Panc1 (cell line): ENCODE data around the gene CYP26B1. TPM values are rescaled to one million over a fixed set of nuclear protein-coding genes. Genes with fewer than 3 reads are reported as not detected.

ENCODE experiments used
- ATAC-seq: fragments of 200-7000 bp; cut with Tn5 transposase; 2 replicates; pipeline ENCODE4 v1.9.1; 2020; ENCODE audit warnings: mild to moderate bottlenecking, moderate library complexity
- BruUV-seq: library from RNA; stranded (reverse); fragments of 400-500 nt; replicated peaks from 2 replicates; lab custom pipeline; 2021; lab: Mats Ljungman, UMichigan
- CTCF ChIA-PET: fragments of 300-600 bp; sonication (Branson Sonifier 250); formaldehyde crosslinking; loops from one replicate; lab custom pipeline; 2022; ENCODE audit warnings: antibody characterized with exemption; lab: Charles Lee
- POLR2A ChIA-PET: fragments of 300-600 bp; sonication (Branson Sonifier 250); formaldehyde crosslinking; loops from one replicate; lab custom pipeline; 2022; ENCODE audit warnings: antibody characterized with exemption; lab: Charles Lee
- DNase-seq: peaks from one replicate; pipeline ENCODE4 v3.0.0-alpha.2; 2010; ENCODE audit warnings: low read depth, low spot score
- H3K27ac ChIP-seq: 2 replicates; pipeline ENCODE4 v1.5.1; 2011; ENCODE audit warnings: mild to moderate bottlenecking, low read length, inconsistent platforms
- H3K27me3 ChIP-seq: fragments of 200-500 bp; sonication (Bioruptor generic); 2 replicates; pipeline ENCODE4 v1.6.0; 2014; ENCODE audit warnings: low read length, inconsistent platforms; ENCODE audit not compliant: control insufficient read depth, insufficient read depth
- H3K36me3 ChIP-seq: fragments of 200-500 bp; sonication (Bioruptor generic); 2 replicates; pipeline ENCODE4 v1.5.1; 2014; ENCODE audit warnings: inconsistent platforms, mild to moderate bottlenecking, low read length, moderate library complexity; ENCODE audit not compliant: control insufficient read depth, insufficient read depth
- H3K4me1 ChIP-seq: 2 replicates; pipeline ENCODE4 v1.5.1; 2011; ENCODE audit warnings: inconsistent platforms, mild to moderate bottlenecking, low read length, moderate library complexity; ENCODE audit not compliant: control insufficient read depth, insufficient read depth
- H3K4me3 ChIP-seq, 2 experiments: 2 replicates each; pipeline ENCODE4 v1.5.1; 2011 to 2012; ENCODE audit warnings: low read depth in 2 of 2, low read length in 2 of 2, mild to moderate bottlenecking in 2 of 2, inconsistent platforms in 1 of 2, moderate library complexity in 1 of 2
- H3K9me3 ChIP-seq: fragments of 200-500 bp; sonication (Bioruptor generic); 2 replicates; pipeline ENCODE4 v1.5.1; 2014; ENCODE audit warnings: low read depth, mild to moderate bottlenecking, inconsistent platforms, low read length, moderate library complexity; ENCODE audit not compliant: control insufficient read depth, insufficient read depth
- POLR2AphosphoS5 ChIP-seq: IDR thresholded peaks from 2 replicates; pipeline ENCODE4 v1.6.1; 2012; ENCODE audit warnings: mild to moderate bottlenecking, low read depth, low read length, moderate library complexity
- SIN3A ChIP-seq: IDR thresholded peaks from 2 replicates; pipeline ENCODE4 v1.6.1; 2012; ENCODE audit warnings: low read depth, mild to moderate bottlenecking, low read length, moderate library complexity, borderline replicate concordance; ENCODE audit not compliant: insufficient read depth
- TCF7L2 ChIP-seq: IDR thresholded peaks from 2 replicates; pipeline ENCODE4 v1.6.1; 2011; ENCODE audit warnings: mild to moderate bottlenecking, low read depth, low read length, inconsistent platforms
- in situ Hi-C: cut with HindIII; loops from 2 replicates; pipeline ENCODE4 v1.10.0; 2016; ENCODE audit warnings: low sequenced_read_pairs, low pct_unique_long_range_greater_than_20kb
- intact Hi-C: fragments of 100-400 bp; cut with micrococcal nuclease; formaldehyde crosslinking; loops from one replicate; pipeline ENCODE4 v1.10.0; 2022; ENCODE audit not compliant: unreplicated experiment
- total RNA-seq: library from RNA; stranded (reverse); gene quantifications from one replicate; pipeline ENCODE4 v1.2.1, GENCODE V29; 2021; ENCODE audit not compliant: unreplicated experiment
- TF ChIP-seq, protein P1 (sequence below): fragments of 450-650 bp; IDR thresholded peaks from 2 replicates; pipeline ENCODE4 v1.5.1; 2017; ENCODE audit warnings: mild to moderate bottlenecking
- TF ChIP-seq, protein P2 (sequence below), 2 experiments: IDR thresholded peaks; 2 replicates each; pipeline ENCODE4 v1.6.1; 2011 to 2012; ENCODE audit warnings: low read depth in 2 of 2, control low read depth in 1 of 2, low read length in 1 of 2, mild to moderate bottlenecking in 1 of 2, moderate library complexity in 1 of 2; ENCODE audit not compliant: insufficient read depth in 1 of 2

CYP26B1 gene
- total RNA-seq, 1 experiment from 2014 or later = 12.3 TPM

DNA sequence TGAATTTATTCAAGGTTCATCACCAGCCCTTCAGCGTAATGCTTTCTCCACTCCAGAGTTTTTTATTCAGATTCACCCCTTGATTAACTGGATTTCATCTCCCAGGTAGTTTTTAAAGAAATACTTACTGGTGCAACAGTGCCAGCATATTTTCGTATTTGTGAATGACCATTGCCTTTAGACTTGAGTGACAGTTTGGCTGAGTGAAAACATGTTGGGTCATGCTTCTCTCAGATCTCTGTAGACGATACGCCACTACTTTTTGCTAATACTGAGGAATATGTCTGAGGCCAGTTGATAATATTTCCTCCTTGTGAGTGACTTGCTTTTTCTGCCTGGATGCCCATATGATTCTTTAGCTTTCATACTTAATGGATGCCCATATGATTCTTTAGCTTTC lies 51.5 kb downstream of the CYP26B1 start:
- intact Hi-C loops = no loop called here
- CTCF ChIA-PET = no interaction called here
- in situ Hi-C loops = no loop called here
- H3K4me3 ChIP-seq = no peak overlapping the region
- no peaks in the 10 kb centered on the region for H3K36me3 ChIP-seq
- TF ChIP-seq TCF7L2 = no peak
- TF ChIP-seq, protein P1, sequence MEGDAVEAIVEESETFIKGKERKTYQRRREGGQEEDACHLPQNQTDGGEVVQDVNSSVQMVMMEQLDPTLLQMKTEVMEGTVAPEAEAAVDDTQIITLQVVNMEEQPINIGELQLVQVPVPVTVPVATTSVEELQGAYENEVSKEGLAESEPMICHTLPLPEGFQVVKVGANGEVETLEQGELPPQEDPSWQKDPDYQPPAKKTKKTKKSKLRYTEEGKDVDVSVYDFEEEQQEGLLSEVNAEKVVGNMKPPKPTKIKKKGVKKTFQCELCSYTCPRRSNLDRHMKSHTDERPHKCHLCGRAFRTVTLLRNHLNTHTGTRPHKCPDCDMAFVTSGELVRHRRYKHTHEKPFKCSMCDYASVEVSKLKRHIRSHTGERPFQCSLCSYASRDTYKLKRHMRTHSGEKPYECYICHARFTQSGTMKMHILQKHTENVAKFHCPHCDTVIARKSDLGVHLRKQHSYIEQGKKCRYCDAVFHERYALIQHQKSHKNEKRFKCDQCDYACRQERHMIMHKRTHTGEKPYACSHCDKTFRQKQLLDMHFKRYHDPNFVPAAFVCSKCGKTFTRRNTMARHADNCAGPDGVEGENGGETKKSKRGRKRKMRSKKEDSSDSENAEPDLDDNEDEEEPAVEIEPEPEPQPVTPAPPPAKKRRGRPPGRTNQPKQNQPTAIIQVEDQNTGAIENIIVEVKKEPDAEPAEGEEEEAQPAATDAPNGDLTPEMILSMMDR = no peak
- TF ChIP-seq POLR2AphosphoS5 = no peak
- TF ChIP-seq, protein P2, sequence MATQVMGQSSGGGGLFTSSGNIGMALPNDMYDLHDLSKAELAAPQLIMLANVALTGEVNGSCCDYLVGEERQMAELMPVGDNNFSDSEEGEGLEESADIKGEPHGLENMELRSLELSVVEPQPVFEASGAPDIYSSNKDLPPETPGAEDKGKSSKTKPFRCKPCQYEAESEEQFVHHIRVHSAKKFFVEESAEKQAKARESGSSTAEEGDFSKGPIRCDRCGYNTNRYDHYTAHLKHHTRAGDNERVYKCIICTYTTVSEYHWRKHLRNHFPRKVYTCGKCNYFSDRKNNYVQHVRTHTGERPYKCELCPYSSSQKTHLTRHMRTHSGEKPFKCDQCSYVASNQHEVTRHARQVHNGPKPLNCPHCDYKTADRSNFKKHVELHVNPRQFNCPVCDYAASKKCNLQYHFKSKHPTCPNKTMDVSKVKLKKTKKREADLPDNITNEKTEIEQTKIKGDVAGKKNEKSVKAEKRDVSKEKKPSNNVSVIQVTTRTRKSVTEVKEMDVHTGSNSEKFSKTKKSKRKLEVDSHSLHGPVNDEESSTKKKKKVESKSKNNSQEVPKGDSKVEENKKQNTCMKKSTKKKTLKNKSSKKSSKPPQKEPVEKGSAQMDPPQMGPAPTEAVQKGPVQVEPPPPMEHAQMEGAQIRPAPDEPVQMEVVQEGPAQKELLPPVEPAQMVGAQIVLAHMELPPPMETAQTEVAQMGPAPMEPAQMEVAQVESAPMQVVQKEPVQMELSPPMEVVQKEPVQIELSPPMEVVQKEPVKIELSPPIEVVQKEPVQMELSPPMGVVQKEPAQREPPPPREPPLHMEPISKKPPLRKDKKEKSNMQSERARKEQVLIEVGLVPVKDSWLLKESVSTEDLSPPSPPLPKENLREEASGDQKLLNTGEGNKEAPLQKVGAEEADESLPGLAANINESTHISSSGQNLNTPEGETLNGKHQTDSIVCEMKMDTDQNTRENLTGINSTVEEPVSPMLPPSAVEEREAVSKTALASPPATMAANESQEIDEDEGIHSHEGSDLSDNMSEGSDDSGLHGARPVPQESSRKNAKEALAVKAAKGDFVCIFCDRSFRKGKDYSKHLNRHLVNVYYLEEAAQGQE (IDR thresholded peaks at IDR 0.05; ENCODE audit: insufficient read depth in 1 of 2, low read depth in 2 of 2, low read length in 1 of 2) = no peak
- no peak for TF ChIP-seq SIN3A
- no peaks in the 10 kb centered on the region for H3K9me3 ChIP-seq
- H3K27ac ChIP-seq = no peak overlapping the region
- H3K4me1 ChIP-seq = no peaks in the 10 kb centered on the region
- POLR2A ChIA-PET = no interaction called here
- H3K27me3 ChIP-seq = peaks cover 17% of the 10 kb centered on the region; the same call in 1 of the 2 replicates
- no peak for ATAC-seq
- no peak for DNase-seq
- BruUV-seq = no TSS peak

DNA sequence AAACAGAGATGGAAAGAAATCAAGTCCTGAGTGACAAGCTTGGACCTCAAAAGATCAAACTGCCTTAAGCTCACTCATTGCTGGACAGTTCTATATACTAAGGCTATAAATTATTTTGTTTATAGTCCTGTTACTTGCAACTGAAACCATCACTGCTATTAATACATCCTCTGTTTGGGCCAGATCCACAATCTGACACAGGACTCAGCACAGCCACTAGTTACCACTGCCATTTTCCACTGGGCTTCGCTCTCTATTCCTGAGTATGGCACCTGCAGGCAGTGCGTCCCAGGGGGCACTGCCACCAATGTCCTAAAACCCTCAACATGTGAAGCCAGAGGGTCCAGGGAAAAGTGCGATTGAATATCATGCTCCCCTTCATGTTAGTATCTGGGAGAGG lies 52.3 kb downstream of the CYP26B1 start:
- in situ Hi-C loops = no loop called here
- no peak overlapping the region for H3K27ac ChIP-seq
- H3K36me3 ChIP-seq = no peaks in the 10 kb centered on the region
- no peak for DNase-seq
- POLR2A ChIA-PET = no interaction called here
- intact Hi-C loops = no loop called here
- no peaks in the 10 kb centered on the region for H3K4me1 ChIP-seq
- no peak overlapping the region for H3K4me3 ChIP-seq
- H3K27me3 ChIP-seq = peaks cover 14% of the 10 kb centered on the region; the same call in 1 of the 2 replicates
- BruUV-seq = no TSS peak
- CTCF ChIA-PET = no interaction called here
- TF ChIP-seq, protein P1 = no peak
- no peak for TF ChIP-seq TCF7L2
- TF ChIP-seq POLR2AphosphoS5 = no peak
- no peak for TF ChIP-seq SIN3A
- TF ChIP-seq, protein P2 (IDR thresholded peaks at IDR 0.05; ENCODE audit: insufficient read depth in 1 of 2, low read depth in 2 of 2, low read length in 1 of 2) = no peak
- no peak for ATAC-seq
- no peaks in the 10 kb centered on the region for H3K9me3 ChIP-seq
